GM19351 (cell line): ENCODE data around the gene LYPLAL1.
"Not testable (repeated sequence)": the region's sequence is repeated elsewhere in the genome, so short reads cannot be mapped to it uniquely, and the experiment has no call there.

Experiments used
- ATAC-seq: cut with Tn5 transposase; IDR thresholded peaks from one replicate; pipeline ENCODE4 v1.9.1; 2021; ENCODE audit warnings: mild to moderate bottlenecking, moderate library complexity; ENCODE audit not compliant: unreplicated experiment

LYPLAL1 gene

DNA sequence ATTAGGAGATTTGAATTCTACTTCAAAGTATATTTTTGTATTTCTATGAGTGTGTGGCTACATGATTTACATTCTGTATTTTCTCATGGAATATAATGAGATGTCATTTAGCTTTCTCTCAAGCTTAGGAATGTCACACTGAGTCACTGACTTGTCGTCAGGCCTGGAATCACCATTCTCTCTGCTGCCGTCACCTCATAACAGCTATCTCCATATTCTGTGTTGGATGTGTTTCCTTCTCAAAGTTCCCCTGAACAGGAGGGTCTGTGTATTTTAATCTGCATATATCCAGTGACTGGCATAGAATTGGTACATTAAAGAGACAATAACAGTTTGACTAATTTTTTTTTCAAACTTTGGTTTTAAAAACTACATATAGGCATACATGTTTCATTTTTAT lies 35.9 kb downstream of the LYPLAL1 start:
- no peak for ATAC-seq

DNA sequence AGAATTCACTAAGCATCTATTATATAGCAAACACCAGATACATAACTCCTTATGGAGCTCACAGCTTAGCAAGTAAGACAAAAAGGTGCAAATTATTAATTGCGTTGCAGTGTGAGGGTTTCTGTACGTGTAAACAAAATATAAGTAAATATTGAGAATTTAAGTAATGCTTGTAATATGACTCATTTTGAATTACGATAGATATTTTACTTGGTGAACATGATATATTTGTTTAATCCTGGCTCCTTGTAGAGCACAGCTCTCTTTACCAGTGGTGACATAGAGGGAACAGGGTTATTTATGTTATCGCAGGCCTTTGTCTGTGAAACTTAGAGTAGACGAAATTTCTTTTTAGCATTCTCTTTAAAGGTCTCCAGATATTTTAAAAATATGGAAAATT lies 36.4 kb downstream of the LYPLAL1 start:
- no peak for ATAC-seq

DNA sequence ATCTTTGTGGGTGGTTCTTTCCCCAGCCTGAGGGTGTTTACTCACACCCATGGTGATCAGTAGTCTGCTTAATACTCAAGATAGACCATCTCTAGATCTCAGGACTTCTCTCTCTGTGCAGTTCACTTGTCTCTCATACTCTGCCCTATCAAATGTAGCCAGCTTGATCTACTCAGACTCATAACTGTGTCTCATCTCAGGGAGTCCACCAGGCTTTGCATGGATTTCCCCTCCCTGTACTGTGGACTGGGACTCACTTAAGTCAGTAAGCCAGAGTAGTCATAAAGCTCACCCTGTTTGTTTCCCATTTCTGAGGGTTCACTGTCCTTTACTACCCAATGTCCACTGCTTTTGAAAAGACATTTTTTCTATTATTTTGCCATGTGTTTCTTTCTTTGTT lies 41.8 kb downstream of the LYPLAL1 start:
- ATAC-seq: no peak

- ATAC-seq: peak; percentile 97
These were observed 47.3 kb downstream of the LYPLAL1 start for GRCh38 chr1:219220945-219221344.

GRCh38 chr1:219223496-219223895 lies 49.8 kb downstream of the LYPLAL1 start:
- no peak for ATAC-seq

- no peak for ATAC-seq
These were observed 52.5 kb downstream of the LYPLAL1 start for GRCh38 chr1:219226196-219226595.

- ATAC-seq: no peak
These were observed 53.8 kb downstream of the LYPLAL1 start for GRCh38 chr1:219227360-219228057.

DNA sequence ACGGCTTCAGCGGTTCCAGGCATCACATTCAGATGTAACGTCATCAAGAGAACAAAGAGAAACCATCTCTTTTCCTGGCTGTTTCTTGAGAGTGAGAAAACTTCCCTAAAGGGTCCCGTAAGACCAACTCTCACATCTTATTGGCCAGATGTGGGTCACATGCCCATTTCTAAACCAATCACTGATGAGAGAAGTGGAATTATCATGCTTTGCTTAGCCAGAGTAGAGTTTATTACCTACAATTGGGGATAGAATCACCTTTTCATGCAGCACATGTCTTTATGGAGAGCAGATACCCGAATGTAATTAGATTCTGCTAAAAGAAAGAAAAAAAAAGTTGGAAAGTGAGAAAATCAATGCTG lies 54.4 kb downstream of the LYPLAL1 start:
- ATAC-seq: no peak

DNA sequence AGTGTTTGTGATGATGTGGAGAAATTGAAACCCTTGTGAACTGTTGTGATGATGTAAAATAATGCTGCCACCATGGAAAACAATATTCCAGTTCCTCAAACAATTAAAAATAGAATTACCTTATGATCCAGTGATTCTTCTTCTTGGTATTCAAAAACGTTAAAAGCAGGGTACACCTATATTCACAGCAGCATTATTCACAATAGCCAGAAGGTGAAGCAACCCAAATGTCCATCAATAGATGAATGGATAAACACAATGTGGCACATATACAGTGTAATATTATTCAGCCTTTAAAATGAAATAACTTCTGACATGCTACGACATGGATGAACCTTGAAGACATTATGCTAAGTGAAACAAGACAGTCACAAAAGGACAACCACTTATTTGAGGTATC lies 59.2 kb downstream of the LYPLAL1 start:
- no peak for ATAC-seq

GRCh38 chr1:219235903-219236481 lies 62.3 kb downstream of the LYPLAL1 start:
- no peak for ATAC-seq

- ATAC-seq: no peak
These were observed 63.4 kb downstream of the LYPLAL1 start for GRCh38 chr1:219236933-219237610.

DNA sequence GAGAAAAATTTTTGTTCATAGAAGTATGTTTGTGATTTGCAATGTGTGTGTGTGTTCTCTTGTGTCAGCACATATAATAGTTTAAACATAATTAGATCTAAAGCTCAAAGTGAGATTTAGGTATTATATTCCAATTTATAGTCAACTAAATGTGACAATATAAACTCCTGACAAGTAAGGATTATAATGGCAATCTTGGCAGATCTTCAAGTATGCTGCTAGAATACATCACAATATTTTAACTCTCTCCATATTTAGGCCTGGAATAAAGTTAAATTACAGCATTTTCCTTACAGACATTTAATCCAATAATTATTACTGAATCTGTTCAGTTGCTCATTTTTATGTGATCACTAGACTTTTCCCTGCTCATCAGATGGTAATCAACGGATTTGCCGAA lies 65.8 kb downstream of the LYPLAL1 start:
- no peak for ATAC-seq

GRCh38 chr1:219244864-219245263 lies 71.2 kb downstream of the LYPLAL1 start:
- ATAC-seq: no peak

DNA sequence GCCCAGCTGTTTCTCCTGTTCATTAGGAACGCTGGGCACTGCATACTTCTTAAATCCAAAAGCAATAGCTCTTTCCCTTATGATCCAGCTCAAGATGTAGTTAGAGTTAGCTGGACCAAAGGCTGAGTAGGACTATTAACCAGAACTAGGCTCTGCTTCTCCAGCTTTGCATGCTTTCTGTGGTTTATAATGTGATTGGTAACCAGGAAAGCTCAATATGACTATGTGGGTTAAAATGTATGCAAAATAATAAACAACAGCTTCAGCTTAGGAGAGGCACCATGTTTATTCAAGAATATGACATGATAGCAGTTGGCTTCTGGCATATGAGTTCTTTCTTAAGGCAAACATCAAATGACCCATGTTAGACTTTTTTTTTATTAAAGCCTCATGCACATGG lies 73.8 kb downstream of the LYPLAL1 start:
- peak; percentile 69 for ATAC-seq

- ATAC-seq: not testable (repeated sequence)
These were observed 76.8 kb downstream of the LYPLAL1 start for GRCh38 chr1:219250468-219250867.

GRCh38 chr1:219257751-219258150 lies 84.1 kb downstream of the LYPLAL1 start:
- ATAC-seq: no peak

- no peak for ATAC-seq
These were observed 87.8 kb downstream of the LYPLAL1 start for GRCh38 chr1:219261454-219261853.
